ENCODE results near the gene GDPD5.

The GDPD5 gene

DNA sequence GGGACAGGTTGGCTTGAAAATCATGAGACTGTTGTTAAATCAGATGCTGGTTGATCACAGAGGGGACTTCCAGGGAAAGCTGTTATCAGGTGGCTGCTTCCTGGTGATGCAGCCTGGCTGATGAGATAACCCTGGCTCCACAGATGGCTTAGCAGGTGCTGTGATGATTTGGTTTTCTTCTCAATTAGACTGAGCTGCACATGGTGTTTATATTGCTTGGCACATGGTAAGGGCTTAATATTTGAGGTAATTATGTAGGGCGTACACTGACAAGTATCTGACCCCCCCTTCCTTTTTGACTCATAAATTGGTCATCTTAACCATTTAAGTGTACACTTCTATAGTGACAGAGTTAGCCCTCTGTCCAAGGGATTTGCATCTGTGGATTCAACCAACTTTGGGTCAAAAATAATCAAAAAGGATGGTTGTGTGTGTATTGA is 119.4 kb downstream of the GDPD5 start:
- H3K4me3 ChIP-seq (ENCODE audit: low read depth, low read length): no peak overlapping the region

DNA sequence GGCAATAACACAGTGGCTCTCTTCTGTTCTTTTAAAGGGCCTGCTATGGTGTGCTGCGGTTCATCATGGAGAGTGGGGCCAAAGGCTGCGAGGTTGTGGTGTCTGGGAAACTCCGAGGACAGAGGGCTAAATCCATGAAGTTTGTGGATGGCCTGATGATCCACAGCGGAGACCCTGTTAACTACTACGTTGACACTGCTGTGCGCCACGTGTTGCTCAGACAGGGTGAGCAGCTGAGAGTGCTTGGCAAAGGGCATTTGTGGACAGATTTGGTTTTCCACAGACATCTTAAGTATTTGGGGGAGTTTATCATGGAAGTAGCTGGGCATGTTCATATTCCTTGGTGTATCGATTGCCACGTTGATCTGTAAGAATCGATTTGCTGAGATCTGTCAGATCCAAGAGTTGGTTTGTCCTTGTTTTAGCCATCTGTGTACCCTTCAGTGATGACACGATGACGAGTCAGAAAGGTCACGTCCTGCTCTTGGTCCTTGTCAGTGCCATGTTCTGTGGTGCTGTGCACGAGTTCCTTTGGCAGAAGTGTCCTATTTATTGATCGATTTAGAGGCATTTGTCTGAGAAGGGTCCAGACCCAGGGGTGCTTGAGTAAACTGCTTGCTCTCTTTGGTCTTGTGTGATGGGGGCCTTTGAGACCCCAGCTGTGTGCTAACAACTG is 121.6 kb downstream of the GDPD5 start:
- H3K4me3 ChIP-seq (ENCODE audit: low read depth, low read length): no peak overlapping the region

DNA sequence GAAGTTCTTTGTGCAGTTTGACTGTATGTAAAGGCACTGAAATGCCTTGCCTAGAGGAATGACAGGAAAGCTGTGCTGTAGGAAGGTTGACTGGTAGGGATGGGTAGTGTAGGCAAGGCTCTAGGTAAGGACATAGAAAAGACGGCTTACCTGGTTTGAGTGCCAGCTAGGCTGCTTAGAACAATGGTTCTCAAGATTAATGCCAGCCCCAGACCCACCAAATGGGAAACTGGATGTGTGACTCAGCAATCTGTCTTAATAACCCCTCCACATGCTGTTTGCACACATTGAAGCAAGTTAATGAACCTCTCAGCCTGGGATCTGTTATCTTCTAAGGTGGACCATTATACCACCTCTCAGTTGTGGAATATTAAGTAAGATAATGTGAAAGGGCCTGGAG is 122.7 kb downstream of the GDPD5 start:
- no peak overlapping the region for H3K4me3 ChIP-seq (ENCODE audit: low read depth, low read length)

DNA sequence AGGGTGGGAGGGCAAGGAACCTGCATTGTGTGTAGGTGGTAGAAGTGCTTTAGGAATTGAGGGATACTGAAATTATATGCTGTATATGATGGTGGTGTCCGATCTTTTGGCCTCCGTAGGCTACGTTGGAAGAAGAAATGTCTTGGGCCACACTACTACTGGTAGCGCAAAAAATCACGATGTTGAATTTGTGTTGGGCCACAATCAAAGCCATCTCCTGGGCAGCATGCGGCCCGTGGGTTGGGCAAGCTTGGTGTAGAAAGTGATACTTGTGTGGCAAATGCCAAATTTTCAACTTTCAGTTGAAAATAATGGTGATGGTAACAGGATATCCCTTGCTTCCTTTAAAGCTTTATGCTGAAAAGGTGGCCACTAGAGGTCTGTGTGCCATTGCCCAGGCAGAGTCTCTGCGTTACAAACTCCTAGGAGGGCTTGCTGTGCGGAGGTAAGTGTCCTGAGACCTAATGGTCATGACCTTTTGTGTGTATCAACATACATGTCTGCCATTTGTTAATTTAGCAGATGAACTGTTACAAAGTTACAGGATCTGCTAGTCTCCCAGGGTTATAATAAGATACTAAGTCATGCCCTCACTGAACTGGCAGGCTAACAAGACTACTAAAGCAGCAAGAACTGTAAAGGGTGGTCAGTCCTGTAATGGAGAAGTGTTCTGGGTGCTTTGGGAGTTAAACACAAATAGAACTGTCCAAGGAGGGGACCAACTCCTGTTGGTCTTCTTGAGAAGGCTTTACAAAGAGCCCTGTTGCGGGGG is 123.6 kb downstream of the GDPD5 start:
- peak overlapping the region; percentile 13 for H3K4me3 ChIP-seq (ENCODE audit: low read depth, low read length)

DNA sequence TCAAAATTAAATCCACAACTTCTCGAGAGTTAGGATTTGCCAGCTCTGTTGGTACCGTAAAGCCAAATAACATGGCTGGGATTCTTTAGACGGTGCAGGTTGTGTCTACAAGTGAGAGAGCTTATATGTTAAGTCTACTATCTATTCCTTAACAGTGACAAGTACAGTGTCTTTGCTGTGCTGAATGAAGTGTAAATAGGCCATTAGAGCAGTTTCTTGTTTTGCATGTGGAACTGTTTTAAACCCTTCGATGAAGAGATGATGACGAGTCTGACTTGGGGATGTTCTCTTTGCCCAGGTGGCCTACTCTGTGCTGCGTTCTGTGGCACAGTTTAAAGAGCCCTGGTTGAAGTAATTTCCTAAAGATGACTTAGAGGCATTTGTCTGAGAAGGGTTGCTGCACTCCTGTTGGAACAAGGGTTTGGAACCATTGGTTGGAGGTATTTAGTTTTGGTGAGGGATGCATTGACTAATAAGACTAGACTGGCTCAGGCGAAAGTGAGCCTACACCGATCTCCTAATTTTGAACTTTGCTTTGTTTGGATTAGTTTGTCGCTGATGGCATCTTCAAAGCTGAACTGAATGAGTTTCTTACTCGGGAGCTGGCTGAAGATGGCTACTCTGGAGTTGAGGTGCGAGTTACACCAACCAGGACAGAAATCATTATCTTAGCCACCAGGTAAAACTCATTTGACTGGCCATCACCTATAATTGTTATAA is 125.4 kb downstream of the GDPD5 start:
- H3K4me3 ChIP-seq (ENCODE audit: low read depth, low read length): peak overlapping the region; percentile 85

DNA sequence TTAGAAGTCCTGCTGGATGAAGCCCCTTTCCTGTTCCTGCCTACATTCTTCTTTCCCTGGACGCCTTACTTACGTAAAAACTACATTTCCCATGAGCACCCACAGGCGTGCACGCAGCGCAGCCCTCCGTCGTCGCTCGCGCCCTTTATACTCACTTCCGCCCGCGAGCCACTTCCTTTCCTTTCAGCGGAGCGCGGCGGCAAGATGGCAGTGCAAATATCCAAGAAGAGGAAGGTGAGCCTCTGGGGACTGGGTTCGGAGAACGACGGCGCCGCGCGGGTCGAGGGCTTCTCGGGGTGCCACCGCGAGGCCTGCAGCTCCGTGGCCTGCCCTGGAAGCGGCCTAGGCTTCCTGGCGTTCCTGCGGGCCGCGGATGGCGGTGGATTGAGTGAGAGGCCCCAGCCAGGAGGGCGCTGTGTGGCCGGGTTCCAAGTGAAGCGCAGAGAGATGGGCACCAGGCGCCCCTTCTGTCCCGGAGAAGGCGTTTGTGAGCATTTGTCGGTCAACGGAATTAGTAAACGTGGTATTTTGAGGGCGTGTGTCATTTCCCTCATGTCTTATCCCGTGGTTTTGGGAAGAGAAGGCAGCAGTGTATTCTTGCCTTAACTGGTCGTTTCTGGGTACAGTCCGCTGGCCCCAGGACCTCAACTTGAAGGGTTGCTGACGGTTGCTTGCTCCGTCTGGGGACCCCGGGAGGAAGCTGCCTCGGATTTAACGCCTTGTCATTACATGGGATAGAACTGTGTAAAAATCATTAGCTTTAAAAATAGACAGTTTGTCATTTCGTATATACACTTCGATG is 126.2 kb downstream of the GDPD5 start, which contains the start of gene RPS3:
TSS of gene RPS3 (plus strand) at position 175 of the 802 bp plus-strand sequence. CDS start at position 205, 30 bp downstream.
- H3K4me3 ChIP-seq (ENCODE audit: low read depth, low read length): peak within 1 kb of the TSS; percentile 85

DNA sequence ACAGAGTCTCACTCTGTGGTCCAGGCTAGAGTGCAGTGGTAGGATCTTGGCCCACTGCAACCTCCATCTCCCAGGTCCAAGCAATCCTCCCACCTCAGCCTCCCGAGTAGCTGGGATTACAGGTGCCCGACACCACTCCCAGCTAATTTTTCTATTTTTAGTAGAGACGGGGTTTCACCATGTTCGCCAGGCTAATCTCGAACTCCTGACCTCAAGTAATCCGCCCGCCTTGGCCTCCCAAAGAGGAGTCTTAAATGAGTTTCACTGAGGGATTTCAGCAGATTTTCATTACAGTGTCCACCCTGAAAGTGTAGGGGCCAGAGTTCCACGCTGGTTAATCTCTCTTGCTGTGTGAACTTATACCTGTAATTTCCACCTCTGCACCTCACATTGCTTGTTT is 126.8 kb downstream of the GDPD5 start:
- H3K4me3 ChIP-seq (ENCODE audit: low read depth, low read length): peak overlapping the region; percentile 8

DNA sequence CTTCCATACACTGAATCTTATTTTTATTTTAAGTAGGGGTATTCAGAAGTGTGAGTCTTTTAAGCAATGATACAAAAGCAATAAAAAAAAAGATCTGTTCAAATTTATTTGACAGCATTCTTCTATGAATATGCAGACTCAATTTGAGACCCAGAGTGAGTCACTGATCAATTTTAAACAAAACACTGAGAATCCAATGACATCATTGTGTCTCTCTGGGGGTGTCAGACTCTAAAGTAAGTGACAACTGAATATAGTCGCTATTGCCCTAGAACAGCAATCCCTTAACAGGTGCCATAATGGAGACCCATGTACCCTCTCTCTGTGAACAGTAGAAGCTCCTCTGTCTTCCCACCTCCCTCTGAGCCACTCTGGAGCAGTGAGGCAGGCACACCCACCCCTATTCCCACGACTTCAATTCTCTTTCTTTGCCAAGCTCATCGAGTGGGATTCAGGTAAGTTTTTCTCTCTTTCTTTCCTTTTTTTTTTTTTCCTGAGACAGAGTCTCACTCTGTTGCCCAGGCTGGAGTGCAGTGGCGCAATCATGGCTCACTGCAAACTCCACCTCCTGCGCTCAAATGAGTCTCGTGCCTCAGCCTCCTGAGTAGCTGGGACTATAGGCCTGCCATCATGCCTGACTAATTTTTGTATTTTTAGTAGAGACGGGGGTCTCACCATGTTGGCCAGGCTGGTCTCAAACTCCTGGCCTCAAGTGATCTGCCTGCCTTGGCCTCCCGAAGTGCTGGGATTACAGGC is 131.5 kb downstream of the GDPD5 start:
- no peak overlapping the region for H3K4me3 ChIP-seq (ENCODE audit: low read depth, low read length)

DNA sequence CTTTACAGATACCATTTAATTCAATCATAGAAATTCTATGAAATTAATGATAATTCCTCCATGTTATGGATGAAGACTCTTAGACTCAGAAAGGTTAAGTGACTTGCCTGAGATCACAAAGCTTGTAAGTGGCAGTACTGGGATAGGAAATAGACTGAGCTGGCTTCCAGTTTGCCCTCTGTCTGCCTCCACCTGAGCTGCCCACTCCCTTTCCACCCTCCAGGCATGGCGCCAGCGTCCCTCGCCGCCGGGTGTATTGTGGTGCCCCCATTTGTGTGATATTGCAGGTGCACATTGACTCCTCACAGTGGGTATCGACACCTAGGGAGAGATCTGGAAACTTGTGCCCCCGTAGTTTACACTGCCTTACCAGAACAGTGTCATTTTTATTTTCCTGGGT is 135.8 kb downstream of the GDPD5 start:
- no peak overlapping the region for H3K4me3 ChIP-seq (ENCODE audit: low read depth, low read length)

DNA sequence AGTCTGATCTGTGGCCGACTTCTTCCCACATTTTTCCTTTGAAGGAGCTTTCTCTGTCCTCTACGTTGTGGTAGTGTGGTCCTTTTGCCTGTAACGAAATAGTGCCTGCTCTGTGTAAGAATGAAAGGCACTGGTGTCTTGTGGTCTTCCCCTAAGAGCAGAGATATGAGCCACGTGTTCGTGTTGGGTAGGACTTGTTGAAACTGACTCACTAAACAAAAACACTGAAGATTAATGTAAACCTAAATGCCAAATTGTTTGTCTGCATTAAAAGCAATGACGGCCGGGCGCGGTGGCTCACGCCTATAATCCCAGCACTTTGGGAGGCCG is 136.5 kb downstream of the GDPD5 start:
- no peak overlapping the region for H3K4me3 ChIP-seq (ENCODE audit: low read depth, low read length)

DNA sequence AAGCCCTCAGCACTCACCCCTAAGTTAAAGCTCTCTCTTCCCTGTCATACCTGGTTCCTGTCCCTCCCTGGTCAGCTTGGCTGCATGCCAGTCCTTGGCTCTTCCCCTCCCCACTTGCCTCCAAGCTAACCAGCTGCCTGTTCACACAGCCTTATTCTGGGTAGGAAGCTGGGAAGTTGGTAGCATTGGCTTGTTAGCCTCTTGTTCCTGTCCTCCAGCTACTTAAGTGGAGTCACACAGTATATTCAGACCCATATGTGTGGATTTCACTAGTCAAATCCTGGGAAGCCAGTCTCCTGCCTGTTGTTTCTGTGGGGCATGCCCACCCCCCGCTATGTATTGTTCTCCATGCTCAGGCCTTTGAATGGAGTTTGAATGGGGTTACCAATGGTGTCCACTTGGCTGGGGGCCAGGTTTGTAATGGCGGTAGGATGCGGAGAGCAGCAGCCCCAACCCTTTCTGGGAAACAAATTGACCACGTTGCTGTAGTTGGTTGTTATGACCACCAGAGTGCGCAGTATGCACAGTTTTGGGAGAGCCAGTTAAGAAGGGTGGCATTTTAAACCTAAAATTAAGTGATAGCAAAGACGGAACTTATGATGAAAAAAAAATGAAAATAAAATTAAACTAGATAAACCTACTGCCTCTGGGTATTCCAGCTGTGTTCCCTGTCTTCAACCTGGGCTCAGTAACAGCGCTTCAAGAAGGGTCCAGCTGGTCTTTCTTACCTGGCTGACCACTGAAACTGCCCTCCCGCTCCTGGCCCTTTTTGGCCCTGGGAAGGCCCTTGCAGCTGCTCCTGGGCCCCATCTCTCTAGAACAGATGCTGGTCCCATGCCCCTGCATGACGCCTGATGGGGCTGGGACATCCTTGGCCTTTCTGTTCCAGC is 137.1 kb downstream of the GDPD5 start:
- H3K4me3 ChIP-seq (ENCODE audit: low read depth, low read length): no peak overlapping the region

DNA sequence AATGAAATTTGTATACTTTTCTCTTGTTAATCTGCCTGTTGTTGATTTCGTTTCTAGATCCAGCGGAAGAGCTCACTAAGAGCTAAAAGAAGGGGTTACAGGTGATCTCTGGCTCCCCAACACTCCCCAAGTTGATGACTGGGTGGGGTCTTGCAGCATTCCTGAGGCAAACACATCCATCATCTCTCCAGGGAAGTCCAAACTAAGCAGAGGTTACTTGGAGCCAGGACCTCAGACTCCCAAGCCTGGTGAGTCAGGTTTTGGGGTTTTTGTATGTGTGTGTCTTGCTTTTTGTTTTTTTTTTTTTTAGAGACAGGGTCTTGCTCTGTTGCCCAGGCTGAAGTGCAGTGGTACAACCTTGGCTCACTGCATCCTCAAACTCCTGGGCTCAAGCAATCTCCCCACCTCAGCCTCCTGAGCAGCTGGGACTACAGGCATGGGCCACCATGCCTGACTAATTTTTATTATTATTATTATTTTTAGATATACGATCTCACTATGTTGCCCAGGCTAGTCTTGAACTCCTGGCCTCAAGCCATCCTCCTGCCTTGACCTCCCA is 137.9 kb downstream of the GDPD5 start:
- H3K4me3 ChIP-seq (ENCODE audit: low read depth, low read length): no peak overlapping the region

DNA sequence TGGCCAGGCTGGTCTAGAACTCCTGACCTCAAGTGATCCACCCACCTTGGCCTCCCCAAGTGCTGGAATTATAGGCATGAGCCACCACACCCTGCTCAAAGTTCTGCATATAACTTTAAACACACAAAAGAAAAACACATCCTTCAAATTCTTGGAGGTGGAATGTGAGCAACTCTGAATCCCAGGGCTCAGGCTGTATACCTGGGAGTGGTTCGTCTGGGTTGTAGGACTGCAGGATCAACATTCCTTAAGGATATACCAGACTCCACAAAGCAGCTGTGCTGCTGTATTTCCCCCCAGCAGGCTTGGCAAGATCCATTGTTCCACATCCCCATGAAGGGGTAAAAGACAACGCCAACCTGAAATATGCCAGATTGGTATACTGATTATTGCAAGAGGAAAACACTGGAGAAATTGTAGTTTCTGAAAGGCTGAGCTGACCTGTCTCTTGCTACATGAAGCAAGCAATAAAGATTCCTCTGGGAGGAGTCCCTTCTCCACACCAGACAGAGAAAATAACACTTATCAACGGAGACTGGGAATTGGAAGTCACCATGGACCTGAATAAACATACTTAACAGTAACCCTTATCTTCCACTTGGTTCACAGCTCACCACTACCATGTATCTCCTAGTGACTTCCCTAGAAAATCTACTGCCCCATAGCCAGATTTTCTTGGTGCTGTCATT is 138.7 kb downstream of the GDPD5 start:
- H3K4me3 ChIP-seq (ENCODE audit: low read depth, low read length): no peak overlapping the region

All from iPS-11a (cell line).